GM10248 (cell line): Measurements from ENCODE around the gene REL.
"Not testable (repeated sequence)": the region's sequence is repeated elsewhere in the genome, so short reads cannot be mapped to it uniquely, and the experiment has no call there.

Experiments used
- CTCF ChIA-PET: fragments of 300-600 bp; sonication (Branson Sonifier 250); formaldehyde crosslinking; extraction: SDS; loops from one replicate; lab custom pipeline; 2021; ENCODE audit warnings: antibody characterized with exemption; lab: Yijun Ruan, JAX
- POLR2A ChIA-PET: fragments of 350-650 bp; sonication (Branson Sonifier 250); formaldehyde crosslinking; extraction: SDS; loops from one replicate; lab custom pipeline; 2020; ENCODE audit warnings: antibody characterized with exemption; lab: Yijun Ruan, JAX
- DNase-seq: peaks from one replicate; pipeline ENCODE4 v3.0.0; 2012; ENCODE audit errors: extremely low spot score
- CTCF ChIP-seq: IDR thresholded peaks from 2 replicates; pipeline ENCODE4 v1.5.1; 2012; ENCODE audit warnings: mild to moderate bottlenecking, low read depth; ENCODE audit errors: extremely low read depth, missing control alignments, control extremely low read depth

Gene REL

GRCh38 chr2:60861736-60862135 is 19.6 kb upstream of the REL start:
- ChIA-PET CTCF (interaction anchor here (1.1 kb wide), 1 partner anchor 9 kb away, joined by 3 read pairs; no protein-coding TSS in a partner anchor), POLR2A (no interaction called here)
- no peak for TF ChIP-seq CTCF
- no peak for DNase-seq

- no peak for TF ChIP-seq CTCF
- no peak for DNase-seq
- POLR2A ChIA-PET: no interaction called here
- CTCF ChIA-PET: interaction anchor here (0.7 to 1.7 kb wide), 7 partner anchors 8 to 127 kb away, joined by 3 to 5 read pairs (median 4); partner anchors contain the start of gene REL
Observed at GRCh38 chr2:60862642-60863041, 18.7 kb upstream of the REL start.

GRCh38 chr2:60865361-60865760 is 16.0 kb upstream of the REL start:
- POLR2A ChIA-PET, DNase-seq: not testable (repeated sequence)
- CTCF ChIA-PET: interaction anchor here (0.8 to 3.6 kb wide), 4 partner anchors 12 to 60 kb away, joined by 3 to 19 read pairs (median 4); no protein-coding TSS in a partner anchor

GRCh38 chr2:60867007-60867406 is 14.4 kb upstream of the REL start:
- CTCF ChIA-PET: interaction anchor here (0.9 to 3.6 kb wide), 4 partner anchors 10 to 72 kb away, joined by 3 to 19 read pairs (median 4); no protein-coding TSS in a partner anchor
- TF ChIP-seq CTCF: no peak
- no peak for DNase-seq
- POLR2A ChIA-PET: no interaction called here

- TF ChIP-seq CTCF: no peak
- ChIA-PET POLR2A (interaction anchor here (0.6 kb wide), 1 partner anchor 12 kb away, joined by 4 read pairs; no protein-coding TSS in a partner anchor), CTCF (interaction anchor here (1.1 to 3.6 kb wide), 4 partner anchors 12 to 72 kb away, joined by 3 to 19 read pairs (median 4); no protein-coding TSS in a partner anchor)
Observed at GRCh38 chr2:60867848-60868247, 13.5 kb upstream of the REL start.

GRCh38 chr2:60868589-60869273 is 12.6 kb upstream of the REL start:
- ChIA-PET POLR2A (interaction anchor here (0.6 kb wide), 1 partner anchor 13 kb away, joined by 4 read pairs; no protein-coding TSS in a partner anchor), CTCF (interaction anchor here (1.2 to 3.6 kb wide), 3 partner anchors 14 to 73 kb away, joined by 3 to 19 read pairs (median 4); no protein-coding TSS in a partner anchor)
- DNase-seq: no peak
- TF ChIP-seq CTCF: no peak

More at GRCh38 chr2:60867848-60868247, 13.5 kb upstream of the REL start:
- DNase-seq: no peak

GRCh38 chr2:60872510-60872928 is 8.9 kb upstream of the REL start:
- POLR2A ChIA-PET: no interaction called here
- DNase-seq: peak; percentile 30
- CTCF ChIA-PET: interaction anchor here (0.7 kb wide), 1 partner anchor 14 kb away, joined by 3 read pairs; no protein-coding TSS in a partner anchor
- TF ChIP-seq CTCF: no peak
